ENCODE data around the gene SEPTIN2.
"Not testable (repeated sequence)": the region's sequence is repeated elsewhere in the genome, so short reads cannot be mapped to it uniquely, and the experiment has no call there.

The SEPTIN2 gene

DNA sequence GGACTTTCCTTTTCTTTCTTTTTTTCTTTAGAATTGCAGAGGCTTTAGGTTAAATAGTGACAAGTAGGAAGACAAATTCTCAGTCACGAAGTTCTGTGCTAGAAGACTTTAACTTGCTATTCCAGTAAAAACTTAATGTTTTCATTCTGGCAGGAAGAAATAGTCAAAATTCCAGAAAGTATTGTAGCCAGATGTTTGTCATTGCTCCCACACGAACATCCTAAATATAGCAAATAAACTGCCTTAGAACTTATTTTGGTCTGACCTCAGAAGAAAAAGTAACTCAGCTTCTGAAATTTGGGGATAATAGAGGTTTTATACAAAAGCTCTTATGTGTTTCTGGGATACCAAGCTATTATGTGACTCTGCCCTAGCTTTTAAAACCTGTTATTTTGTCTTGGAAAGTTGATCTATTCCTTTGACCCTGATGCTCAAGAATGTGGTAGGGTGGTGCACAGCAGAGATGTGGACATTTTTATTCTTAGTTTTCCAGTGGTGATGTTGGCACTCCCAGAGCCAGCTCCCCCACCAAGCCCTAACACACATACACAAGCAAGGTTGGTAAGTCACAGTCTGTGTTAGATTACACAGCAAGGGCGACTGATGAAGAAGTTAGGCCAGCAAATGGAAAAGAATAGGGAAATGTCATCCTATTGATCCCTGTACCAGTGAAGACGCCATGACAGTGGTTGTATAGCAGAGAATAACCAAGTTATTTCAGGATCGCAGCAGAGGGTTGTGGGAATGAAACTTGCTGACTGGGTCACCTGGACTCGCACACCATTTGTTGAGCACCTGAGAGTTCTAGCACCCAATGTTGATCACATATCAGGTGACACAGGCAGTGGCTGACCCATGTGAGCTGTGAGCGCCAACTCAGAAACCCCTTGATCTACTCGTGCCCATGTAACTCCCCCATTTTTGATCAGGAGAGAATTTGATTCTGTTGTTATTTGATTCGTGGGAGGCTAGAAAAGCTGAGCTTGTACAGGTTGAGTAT is 64.1 kb downstream of the SEPTIN2 start:
- no peak for DNase-seq (ENCODE audit: low read depth in 2 of 2, low spot score in 1 of 2)

- DNase-seq (ENCODE audit: low read depth in 2 of 2, low spot score in 1 of 2), result no peak
These were observed 66.1 kb downstream of the SEPTIN2 start for GRCh38 chr2:241381872-241382271.

DNA sequence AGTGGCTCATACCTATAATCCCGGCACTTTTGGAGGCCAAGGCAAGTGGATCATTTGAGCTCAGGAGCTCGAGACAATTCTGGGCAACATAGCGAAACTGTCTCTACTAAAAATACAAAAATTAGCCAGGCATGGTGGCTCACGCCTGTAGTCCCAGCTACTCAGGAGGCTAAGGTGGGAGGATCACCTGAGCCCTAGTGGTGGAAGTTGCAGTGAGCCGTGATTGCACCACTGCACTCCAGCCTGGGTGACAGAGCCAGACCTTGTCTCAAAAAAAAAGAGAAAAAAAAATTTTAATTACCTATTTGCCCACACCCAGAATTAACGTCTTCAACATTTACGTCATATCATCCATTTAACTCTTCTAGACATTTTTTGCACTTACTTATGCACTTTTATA is 69.7 kb downstream of the SEPTIN2 start:
- DNase-seq (ENCODE audit: low read depth in 2 of 2, low spot score in 1 of 2), result not testable (repeated sequence)

DNA sequence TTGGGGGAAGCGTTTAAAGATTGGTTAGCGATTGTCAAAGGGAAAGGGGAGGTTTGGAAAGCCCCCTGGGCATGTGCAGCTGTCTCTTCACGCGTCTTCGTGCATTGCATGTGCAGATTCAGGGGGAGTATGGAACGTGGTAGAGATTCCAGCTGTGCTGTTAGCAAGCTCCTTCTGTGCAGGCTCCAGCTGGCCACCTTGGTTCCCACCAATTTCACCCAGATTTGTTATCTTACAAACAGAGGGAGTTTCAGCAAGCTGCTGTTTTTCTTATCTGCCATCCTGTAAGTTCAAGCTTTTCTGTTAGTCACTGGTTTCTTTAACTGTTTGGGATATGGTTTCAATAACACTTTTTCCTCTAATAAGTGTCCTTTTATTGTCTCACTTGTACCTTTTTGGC is 70.8 kb downstream of the SEPTIN2 start:
- no peak for DNase-seq (ENCODE audit: low read depth in 2 of 2, low spot score in 1 of 2)

DNA sequence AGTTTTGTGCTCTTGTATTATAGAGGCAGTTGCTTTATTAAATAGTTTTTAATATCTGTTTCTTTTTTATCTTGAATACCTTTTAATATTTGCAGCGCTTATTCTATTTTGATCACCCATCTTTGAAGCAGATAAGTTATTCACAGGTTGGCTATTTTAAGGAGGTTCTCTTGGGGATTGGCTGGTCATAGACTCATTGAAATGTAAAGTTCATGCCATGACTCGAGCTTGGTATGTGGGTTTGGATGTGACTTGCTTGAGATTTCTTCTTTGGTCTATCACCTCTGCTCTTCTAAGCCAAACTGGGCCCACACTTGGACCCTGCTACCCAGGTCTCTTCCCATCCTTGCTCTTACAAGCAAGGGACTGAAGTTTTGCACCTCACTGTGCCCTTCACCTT is 74.0 kb downstream of the SEPTIN2 start:
- DNase-seq (ENCODE audit: low read depth in 2 of 2, low spot score in 1 of 2), result no peak

- no peak for DNase-seq (ENCODE audit: low read depth in 2 of 2, low spot score in 1 of 2)
These were observed 74.8 kb downstream of the SEPTIN2 start for GRCh38 chr2:241390301-241391206.

GRCh38 chr2:241391892-241392665 is 76.4 kb downstream of the SEPTIN2 start:
- DNase-seq (ENCODE audit: low read depth in 2 of 2, low spot score in 1 of 2), result no peak

GRCh38 chr2:241392753-241393152 is 77.0 kb downstream of the SEPTIN2 start:
- not testable (repeated sequence) for DNase-seq (ENCODE audit: low read depth in 2 of 2, low spot score in 1 of 2)

GRCh38 chr2:241393524-241394196 is 77.9 kb downstream of the SEPTIN2 start:
- no peak for DNase-seq (ENCODE audit: low read depth in 2 of 2, low spot score in 1 of 2)

DNA sequence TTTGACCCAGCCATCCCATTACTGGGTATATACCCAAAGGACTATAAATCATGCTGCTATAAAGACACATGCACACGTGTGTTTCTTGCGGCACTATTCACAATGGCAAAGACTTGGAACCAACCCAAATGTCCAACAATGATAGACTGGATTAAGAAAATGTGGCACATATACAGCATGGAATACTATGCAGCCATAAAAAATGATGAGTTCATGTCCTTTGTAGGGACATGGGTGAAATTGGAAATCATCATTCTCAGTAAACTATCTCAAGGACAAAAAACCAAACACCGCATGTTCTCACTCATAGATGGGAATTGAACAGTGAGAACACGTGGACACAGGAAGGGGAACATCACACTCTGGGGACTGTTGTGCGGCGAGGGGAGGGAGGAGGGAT is 81.1 kb downstream of the SEPTIN2 start:
- DNase-seq (ENCODE audit: low read depth in 2 of 2, low spot score in 1 of 2), result not testable (repeated sequence)

DNA sequence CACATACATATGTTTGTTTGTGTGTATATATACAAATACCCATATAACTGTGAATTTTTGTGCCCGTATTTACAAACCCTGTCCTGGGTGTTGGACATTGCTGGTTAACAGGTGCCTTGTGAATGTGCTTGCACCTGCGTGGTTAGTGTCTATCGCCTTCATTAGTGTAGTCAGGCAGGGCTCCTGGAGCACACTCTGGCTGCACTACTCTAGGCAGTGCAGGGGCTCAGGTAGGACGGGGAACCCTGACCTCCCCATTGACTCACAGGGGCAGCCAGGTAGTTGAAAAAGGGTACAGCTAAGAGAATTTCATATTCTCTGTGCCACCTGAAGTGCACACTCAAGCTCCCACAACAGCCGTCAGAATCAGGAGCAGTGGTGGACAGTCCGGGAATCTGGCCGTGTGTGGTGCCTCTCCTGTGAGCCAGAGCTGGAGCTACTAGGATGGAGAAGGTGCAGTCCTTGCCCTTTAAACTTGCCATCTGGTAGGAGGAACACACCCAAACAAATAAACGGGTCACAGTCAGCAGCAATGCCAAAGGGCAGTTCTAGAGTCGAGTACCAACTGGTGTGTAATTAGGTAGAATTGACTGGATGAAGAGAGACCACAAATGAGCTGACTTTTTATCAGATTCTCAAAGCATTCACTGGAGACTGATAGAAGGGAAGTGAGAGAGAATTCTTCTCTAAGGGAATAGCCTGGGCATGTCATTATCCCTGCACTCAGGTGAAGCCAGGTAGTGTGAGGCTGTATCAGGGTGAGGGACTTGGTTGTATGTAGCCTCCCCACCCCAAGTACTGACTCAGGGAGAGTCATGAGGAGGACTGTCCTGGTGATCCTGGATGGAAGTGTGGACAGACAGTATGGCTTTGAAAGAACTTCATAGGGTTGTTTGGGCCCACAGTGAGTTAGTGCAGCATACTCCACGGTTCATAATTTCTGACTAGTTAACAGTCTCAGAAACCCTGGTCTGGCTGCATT is 84.5 kb downstream of the SEPTIN2 start:
- DNase-seq (ENCODE audit: low read depth in 2 of 2, low spot score in 1 of 2), result no peak

Data from stimulated activated CD8-positive, alpha-beta memory T cell treated with anti-CD3 and anti-CD28 coated beads, Interleukin-4, amount 100 ng/mL, for 1 hour (primary cell).